Measurements from ENCODE around the gene SLC29A2.
A peak's percentile ranks its signal among the peaks of the same experiment; 100 is the strongest.

Gene SLC29A2

GRCh38 chr11:66346476-66347424 lies 24.8 kb downstream of the SLC29A2 start:
- no peak for DNase-seq

GRCh38 chr11:66345316-66345649 lies 26.3 kb downstream of the SLC29A2 start:
- no peak for DNase-seq

- peak; percentile 95 for DNase-seq
These were observed 26.8 kb downstream of the SLC29A2 start, which contains the start of gene BRMS1 for GRCh38 chr11:66344550-66345315. TSS of gene BRMS1 (minus strand) at chr11:66345104. CDS start at chr11:66342234, 2,870 bp downstream.

- DNase-seq: no peak
These were observed 28.4 kb downstream of the SLC29A2 start for GRCh38 chr11:66343176-66343575.

- no peak for DNase-seq
These were observed 29.9 kb downstream of the SLC29A2 start for GRCh38 chr11:66341502-66342126.

GRCh38 chr11:66340596-66341501 lies 30.7 kb downstream of the SLC29A2 start:
- DNase-seq: no peak

DNA sequence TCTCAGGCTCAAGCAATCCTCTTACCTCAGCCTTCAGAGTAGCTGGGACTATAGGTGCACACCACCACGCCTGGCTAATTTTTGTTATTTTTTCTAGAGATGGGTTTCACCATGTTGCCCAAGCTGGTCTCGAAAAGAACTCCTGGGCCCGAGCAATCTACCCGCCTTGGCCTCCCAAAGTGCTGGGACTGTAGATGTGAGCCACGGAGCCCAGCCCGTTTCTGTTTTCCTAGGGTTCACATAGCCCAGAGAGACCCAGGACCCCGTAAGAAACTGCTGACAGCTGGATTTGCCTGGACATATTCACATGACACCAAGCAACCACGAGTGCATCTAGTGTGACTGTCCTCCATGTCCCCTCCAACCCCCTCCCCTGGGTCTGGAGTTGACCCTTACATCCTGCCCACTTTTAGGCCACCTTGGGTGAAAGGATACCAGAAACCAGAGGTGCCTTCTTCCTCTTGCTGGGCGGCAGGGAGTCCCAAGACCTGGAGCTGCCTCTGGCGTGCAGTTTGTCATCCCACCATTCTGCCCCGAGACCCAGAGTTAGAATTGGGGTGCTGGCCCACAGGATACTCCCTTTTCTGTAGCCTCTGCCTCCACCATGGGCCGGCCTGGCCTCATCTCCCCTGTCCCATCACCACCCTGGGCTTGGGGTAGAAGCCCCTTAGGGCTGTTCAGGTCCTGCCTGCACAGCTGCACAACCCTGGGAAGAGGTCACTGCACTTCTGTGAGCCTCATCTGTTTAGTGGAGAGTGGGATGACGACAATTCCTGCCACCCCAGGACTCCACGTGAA lies 31.7 kb downstream of the SLC29A2 start:
- DNase-seq: no peak

GRCh38 chr11:66339162-66339675 lies 32.3 kb downstream of the SLC29A2 start:
- no peak for DNase-seq

DNA sequence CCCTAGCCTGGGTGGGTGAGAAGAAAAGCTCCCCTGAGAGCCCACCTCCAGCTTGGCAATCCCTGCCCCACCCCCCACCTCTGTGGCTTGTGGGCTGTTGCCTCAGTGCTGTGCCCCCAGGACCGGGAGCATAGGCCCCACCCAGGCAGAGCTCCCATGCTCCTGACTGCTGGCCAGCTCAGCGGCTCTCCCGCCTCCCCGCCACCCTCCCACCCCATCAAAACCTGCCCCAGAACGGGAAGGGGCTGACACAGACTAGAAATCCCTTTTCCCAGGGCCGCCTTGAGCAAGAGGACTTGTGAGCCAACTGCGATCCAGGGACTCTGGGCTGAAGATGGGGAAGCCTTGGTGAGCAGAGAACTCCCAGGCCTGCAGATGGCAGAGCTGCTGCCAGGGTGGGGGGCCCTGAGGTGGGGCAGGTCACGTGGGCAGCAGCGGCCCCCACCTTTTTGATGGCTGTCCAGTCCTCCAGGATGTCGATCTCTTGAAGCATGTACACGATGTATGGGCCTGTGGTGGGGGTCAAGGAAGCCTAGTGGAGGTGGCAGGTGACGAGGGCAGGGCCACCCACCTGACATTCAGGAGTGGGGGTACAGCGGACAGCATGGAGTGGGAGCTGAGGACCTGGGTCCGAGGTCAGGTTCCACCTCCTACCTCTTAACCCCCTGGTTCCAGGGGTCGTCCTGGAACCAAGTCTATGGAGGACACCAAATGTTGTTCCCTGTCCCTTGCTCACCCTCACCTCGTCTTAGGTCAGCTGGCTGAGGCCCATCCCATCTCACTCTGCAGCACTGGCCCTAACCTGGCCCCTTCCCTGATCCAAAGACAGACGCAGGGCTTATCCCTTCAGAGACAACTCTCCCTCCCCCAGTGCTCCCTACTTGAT lies 33.0 kb downstream of the SLC29A2 start:
- no peak for DNase-seq

DNA sequence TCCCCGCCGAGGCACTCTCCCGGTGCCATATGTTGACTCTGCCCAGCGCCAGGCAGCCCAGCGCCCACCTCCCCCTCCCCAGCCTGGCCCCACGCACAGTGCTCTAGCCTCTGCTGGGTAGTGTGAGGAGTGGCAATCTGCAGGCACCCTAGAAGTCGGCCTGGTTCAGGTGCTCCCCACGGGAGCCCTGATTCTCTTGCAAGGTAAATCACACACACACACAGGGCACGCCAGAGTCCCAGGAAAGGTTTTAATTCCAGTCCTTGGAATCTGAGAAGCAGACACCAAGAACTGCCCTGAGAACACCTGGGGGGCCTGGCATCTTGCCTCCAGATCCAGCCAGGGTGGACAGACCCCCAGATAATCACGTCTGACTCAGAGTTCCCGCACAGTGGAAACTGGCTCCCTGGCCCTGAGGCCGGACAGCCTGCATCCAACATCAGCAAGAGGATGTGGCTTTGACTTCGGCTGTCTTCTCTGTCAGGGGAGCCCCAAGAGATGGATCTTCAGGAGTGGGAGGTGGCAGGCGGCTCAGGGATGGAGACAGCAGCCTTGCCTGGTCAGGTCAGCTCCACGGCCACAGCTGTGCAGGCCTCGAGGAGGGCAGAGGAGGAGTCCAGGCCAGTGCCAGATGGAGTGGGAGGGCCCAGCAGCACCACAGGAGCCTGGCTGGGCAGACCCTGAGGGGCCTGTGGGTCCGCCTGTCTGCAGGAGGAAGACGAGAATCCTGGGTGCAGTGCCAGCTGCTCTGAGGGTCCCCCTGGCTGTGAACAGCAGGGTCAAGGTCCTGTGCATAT lies 34.3 kb downstream of the SLC29A2 start:
- no peak for DNase-seq

DNA sequence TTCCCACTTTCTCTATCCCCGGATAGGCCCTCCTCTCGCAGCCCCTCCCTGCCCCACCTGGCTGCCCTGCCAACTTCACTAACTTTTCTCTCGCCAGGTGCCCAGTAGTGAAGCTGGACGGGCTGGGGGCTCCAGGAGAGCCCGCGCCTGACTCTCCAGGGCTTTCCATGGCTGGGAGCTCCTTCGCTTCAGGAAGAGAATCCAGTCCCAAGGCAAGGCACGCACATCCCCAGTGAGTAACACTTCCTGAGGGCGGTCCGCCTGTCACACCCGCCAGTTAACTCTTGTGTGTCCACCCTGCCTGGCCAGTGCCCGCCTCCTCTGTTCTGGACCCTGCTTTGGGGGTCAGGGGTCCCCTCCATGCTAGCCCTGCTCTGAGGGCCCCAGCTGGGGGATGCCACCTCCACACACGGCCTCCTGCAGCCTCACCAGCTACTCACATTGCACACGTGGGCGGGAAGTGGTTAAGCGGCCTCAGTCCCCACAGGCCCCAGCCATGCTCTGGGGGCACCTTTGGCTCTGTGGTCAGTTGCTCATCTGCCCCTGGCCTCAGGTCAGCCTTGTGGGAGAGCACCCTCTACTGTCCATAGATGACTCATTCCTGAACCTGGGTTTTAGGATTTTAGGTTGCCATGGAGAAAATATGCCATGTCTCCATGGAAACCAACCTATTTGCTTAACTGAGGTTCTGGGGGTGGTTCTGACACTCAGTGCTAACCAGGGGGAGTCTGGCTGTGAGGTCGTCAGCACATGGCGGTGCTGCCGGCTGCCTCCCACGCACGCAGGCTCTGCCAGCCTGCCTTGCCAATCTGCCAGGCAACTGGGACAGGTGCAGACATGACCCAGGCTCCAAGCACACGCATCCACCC lies 35.1 kb downstream of the SLC29A2 start, which contains the start of gene RIN1:
Gene RIN1, minus strand, starts transcription at position 201 of the 869 bp plus-strand sequence. Its CDS starts 32 bp downstream, at position 169.
- peak; percentile 19 for DNase-seq

DNA sequence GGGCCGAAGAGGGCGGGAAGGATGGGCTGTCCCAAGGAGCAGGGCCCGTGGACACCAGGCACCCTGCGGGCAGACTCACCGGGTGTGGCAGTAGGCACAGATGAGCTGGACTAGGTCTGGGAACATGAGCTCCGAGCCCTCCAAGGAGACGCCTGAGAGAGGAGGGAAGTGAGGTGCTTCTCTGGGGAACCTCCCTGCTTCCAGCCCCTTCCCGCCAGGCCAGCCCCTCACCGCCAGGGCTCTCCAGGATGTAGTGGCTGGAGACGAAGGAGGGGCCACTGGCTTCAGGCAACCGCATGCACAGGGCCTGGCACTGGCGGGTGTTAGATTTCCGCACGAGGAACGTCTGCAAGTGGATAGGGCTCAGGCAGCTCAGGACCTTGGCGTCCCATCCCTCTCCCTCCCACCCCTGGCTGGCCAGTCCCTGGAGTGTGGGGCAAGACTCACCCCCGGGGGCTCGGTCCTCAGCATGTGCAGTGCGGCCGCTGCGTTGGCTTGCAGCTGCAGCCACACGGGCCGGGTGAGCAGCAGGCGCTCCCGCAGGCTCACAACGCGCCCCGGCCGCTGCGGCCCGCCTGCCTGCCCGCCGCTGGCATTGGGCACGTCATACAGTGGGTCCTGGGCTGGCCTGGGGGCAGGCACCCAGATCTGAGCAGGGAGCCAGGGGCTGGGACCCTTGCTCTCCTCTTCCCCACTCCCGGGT lies 35.9 kb downstream of the SLC29A2 start:
- DNase-seq: no peak

- no peak for DNase-seq
These were observed 36.7 kb downstream of the SLC29A2 start for GRCh38 chr11:66334605-66335442.

DNA sequence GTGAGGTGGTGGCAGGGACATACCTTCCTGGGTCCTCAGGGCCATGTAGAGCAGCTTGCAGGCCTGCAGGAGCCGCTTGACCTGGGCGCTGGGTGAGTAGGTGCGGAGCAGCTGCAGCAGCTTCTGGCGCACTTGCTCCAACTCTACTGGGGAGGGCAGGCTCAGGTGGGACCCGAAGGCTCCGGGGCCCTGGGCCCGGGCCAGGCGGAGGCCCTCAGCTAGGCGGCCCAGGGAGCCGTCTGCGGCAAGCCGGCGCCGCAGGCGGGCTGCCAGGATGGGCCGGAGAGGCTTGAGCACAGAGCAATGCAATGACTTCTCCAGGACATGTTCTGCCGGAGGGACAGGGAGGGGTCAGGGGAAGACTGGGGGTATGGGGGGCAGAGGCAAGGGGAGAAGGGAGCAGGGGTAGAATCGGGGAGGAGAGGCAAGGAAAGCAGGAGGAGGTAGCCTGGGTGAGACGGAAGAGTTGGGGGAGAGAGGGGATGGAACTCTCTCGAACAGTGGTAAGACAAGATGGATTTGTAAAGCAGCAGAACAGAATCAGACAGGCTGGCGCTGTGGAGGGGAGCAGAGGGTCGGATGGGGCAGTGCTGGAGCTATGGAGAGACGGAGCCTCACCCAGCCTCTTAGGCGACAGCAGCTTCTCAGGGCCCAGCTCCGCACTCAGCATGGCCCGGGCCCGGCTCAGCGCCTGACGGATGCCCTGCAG lies 37.5 kb downstream of the SLC29A2 start:
- no peak for DNase-seq

- DNase-seq: no peak
These were observed 38.2 kb downstream of the SLC29A2 start for GRCh38 chr11:66333220-66333877.

Data from NCI-H774 (cell line).